Right ventricle myocardium inferior (tissue), 1 donor: ENCODE measurements around the gene ZNF646. TPM values are rescaled to one million over a fixed set of nuclear protein-coding genes. Genes with fewer than 3 reads are reported as not detected.

ENCODE experiments used
- ATAC-seq: fragments of 200-7000 bp; cut with Tn5 transposase; one replicate; pipeline ENCODE4 v1.9.1; 2020; ENCODE audit warnings: mild to moderate bottlenecking, moderate library complexity
- DNase-seq: peaks from one replicate; pipeline ENCODE4 v3.0.0; 2021; ENCODE audit errors: missing footprints
- intact Hi-C: fragments of 100-400 bp; cut with DNase I; formaldehyde crosslinking; loops from one replicate; pipeline ENCODE4 v1.11.0; 2022
- long read RNA-seq: library from polyadenylated mRNA; unstranded; transcript quantifications from one replicate; pipeline ENCODE4 v2.0.0, GENCODE V29; 2021
- total RNA-seq: library from RNA; stranded (reverse); fragmentation: NEBNext Ultra II Directional; extraction: Animal tissue kit (Norgen Biotek cat#: 25700); gene quantifications from one replicate; pipeline ENCODE4 v1.2.1, GENCODE V29; 2021
- donor health status: DM: no; HTN: yes; CAD: no; lungs with severe emphysema.

Gene ZNF646
- 9.9 TPM for total RNA-seq
- long read RNA-seq, full-length matches to known transcripts = 1 of 3 reads
- long read RNA-seq, partial matches to known transcripts = 2 of 3 reads
- long read RNA-seq, other reads (novel, unspliced or antisense) = 0 of 3 reads

DNA sequence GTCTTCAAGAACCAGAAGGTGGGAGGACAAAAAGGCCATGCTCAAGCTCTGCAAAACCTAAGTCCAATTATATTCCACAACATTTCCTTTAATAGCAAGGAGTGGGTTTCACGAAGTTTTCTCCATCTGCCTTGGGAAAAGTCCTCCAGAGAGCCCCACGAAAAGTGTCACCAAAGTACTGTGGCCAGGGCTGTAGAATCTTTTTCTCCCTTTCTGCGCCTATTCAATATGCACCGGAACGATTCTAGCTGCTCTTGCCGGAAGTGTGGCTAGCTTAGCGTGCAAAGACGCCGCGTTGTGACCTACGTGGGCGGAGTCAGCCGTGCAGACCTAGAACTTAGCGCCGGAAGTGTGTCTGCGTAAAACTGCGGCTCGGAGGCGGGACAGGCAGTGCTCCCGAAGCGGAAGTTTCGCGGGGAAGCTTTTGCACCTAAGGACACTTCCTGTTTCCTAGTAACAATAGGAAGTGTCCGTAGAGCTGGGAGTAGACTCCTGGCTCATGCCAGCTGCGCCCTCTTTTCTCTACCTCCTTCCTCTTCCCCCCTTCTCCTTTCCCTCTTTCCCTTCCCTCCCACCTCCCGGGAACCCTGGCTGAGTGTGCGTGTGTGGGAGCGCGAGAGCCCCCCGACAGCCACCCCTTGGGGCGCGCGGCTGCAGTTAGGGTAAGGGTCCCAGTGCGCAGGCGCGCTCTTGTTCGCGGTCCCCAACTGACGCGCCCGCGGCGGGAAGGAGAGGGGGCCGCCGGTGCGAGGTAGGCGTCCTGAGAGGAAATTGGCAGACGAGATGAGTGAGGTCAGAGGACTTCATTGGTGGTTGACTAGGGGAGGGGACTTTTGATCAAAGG lies at the start of gene ZNF646, which contains the start of gene ZNF668:
TSS of gene ZNF646 (plus strand) at position 453 of the 844 bp plus-strand sequence. CDS start 1,903 bp downstream, outside the sequence.
TSS of gene ZNF668 (minus strand) at position 271 of the 844 bp plus-strand sequence. CDS start 9,781 bp downstream, outside the sequence.
- ATAC-seq = peak; percentile 97
- DNase-seq = peak; percentile 99

DNA sequence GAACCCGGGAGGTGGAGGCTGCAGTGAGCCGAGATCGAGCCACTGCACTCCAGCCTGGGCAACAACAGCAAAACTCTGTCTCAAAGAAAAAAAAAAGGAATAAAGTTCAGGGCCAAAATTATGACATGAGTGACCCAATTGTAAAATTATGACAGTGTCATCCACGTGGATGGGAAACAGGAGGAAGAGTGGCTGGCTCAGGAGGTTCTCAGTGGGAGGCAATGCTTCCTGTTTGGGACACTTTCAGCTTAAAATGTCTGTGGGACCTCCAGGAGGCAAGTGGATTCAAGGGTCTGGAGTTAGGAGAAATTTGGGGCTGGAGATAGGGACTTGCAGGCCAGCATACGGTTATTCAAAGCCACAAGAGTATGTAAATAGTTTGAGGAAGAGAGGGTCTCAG lies 48.9 kb upstream of the ZNF646 start:
- no peak for ATAC-seq
- intact Hi-C loops = no loop called here
- DNase-seq = no peak

More for the DNA sequence above, at the start of gene ZNF646, which contains the start of gene ZNF668:
- intact Hi-C loops = loop anchor here (1.0 to 10.0 kb wide), 6 partner anchors 21 to 381 kb away; partner anchors contain the start of genes ARMC5, KAT8 and VKORC1

- ATAC-seq = no peak
- DNase-seq = no peak
- intact Hi-C loops = no loop called here
Measured at GRCh38 chr16:31029272-31029671, 45.0 kb upstream of the ZNF646 start.

- intact Hi-C loops = loop anchor here (5.0 kb wide), 1 partner anchor 74 kb away; the partner anchor contains the start of gene SETD1A
- DNase-seq (no peak), ATAC-seq (no peak)
Measured at GRCh38 chr16:31031276-31031675, 42.9 kb upstream of the ZNF646 start.

GRCh38 chr16:31032736-31033708 lies 41.2 kb upstream of the ZNF646 start, which contains the start of gene STX4:
Gene STX4, plus strand, starts transcription at chr16:31033558. Its CDS starts 248 bp downstream, at chr16:31033806.
- peak; percentile 95 for ATAC-seq
- DNase-seq = peak; percentile 99
- intact Hi-C loops = loop anchor here (5.0 kb wide), 1 partner anchor 76 kb away; the partner anchor contains the start of gene SETD1A

- peak; percentile 86 for ATAC-seq
- intact Hi-C loops = loop anchor here (1.0 to 5.0 kb wide), 3 partner anchors 39 to 108 kb away; partner anchors contain the start of gene SETD1A
Measured at GRCh38 chr16:31033709-31034492, 40.3 kb upstream of the ZNF646 start.

GRCh38 chr16:31036691-31037090 lies 37.5 kb upstream of the ZNF646 start:
- intact Hi-C loops = no loop called here
- no peak for DNase-seq
- no peak for ATAC-seq

More at GRCh38 chr16:31033709-31034492, 40.3 kb upstream of the ZNF646 start:
- peak; percentile 96 for DNase-seq

- intact Hi-C loops = no loop called here
- no peak for DNase-seq
- ATAC-seq = no peak
Measured at GRCh38 chr16:31038993-31039392, 35.2 kb upstream of the ZNF646 start.

- ATAC-seq = no peak
- DNase-seq = no peak
- intact Hi-C loops = loop anchor here (5.0 kb wide), 1 partner anchor 66 kb away; no protein-coding TSS in a partner anchor
Measured at GRCh38 chr16:31042866-31043265, 31.4 kb upstream of the ZNF646 start.

DNA sequence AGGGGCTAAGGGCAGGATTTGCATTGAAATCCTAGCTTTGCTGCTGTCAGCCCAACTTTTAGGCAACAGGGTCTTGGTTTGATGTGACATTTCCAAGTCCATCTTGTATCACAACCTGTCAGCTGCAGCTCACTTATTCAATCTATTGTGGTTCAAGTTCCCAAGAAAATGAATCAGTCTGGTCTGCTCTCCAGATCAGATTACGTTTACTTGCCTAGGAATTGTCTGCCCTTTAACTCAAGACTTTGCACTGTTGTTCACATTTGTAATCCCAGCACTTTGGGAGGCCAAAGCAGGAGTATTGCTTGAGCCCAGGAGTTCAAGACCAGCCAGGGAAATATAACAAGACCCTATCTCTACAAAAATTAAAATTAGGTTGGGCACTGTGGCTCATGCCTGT lies 30.9 kb upstream of the ZNF646 start:
- ATAC-seq = no peak
- DNase-seq = no peak
- intact Hi-C loops = loop anchor here (5.0 kb wide), 1 partner anchor 66 kb away; no protein-coding TSS in a partner anchor

DNA sequence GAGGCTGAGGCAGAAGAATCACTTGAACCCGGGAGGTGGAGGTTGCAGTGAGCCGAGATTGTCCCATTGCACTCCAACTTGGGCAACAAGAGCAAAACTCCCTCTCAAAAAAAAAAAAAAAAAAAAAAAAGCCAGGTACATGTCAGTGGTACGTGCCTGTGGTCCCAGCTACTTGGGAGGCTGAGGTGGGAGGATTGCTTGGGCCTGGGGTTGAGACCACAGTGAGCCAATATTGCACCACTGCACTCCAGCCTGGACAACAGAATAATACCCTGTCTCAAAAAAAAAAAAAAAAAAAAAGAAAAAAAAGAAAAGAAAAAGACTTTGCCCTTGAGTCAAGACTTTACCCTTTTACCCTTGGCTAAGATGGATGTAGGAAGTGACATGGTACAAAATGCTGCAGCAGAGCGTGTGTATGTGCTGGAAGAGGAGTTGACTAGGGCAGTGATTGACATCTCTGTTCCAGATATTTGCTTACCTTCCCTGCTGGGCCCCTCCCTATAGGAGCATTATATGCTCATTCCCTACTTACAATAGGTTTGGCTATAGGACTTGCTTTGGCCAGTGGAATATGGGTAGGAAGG lies 30.2 kb upstream of the ZNF646 start:
- DNase-seq (no peak), ATAC-seq (no peak)
- intact Hi-C loops = loop anchor here (5.0 kb wide), 1 partner anchor 67 kb away; no protein-coding TSS in a partner anchor

DNA sequence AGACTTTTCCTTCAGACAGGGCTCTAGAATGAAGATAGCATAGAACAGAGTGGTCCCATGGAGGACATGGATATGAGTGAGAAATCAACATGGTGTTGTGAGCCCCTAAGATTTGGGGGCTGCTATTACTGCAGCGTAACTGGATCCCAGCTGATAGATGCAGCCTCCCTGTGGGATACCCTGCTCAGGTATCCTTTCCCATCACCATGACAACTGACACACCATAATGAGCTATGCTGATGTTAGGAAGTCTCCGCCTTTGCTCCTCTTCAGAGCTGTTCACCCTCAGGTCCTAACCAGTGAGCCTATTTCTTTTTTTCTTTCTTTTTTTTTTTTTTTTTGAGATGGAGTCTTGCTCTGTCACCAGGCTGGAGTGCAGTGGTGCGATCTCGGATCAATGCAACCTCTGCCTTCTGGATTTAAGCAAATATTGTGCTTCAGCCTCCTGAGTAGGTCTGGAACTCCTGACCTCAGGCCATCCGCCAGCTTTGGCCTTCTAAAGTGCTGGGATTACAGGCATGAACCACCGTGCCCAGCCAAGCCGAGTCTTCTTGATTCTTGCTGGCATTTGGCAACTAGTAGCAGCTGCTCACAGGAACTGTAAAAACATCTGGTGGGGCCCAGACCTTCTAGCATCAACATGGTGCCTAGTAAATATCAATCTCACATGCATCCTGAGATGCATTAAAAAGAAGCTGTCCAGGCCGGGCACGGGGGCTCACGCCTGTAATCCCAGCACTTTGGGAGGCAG lies 23.8 kb upstream of the ZNF646 start:
- ATAC-seq (no peak), DNase-seq (no peak)
- intact Hi-C loops = no loop called here

DNA sequence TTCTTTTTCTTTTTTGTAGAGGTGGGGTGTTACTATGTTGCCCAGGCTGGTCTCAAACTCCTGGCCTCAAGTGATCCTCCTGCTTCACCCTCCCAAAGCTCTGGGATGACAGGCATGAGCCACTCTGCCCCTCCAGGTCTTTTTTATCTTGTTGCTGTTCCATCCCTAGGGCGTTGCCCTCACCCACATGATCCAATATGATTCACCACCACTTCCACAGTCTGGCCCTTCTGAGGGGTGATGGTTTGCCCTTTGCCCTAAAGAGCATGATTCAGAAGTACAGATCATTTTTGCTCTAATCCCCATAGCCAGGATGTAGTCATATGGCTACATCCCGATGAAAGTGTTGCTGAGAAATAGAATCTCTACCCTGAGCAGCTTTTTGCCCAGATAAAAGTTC lies 22.1 kb upstream of the ZNF646 start:
- ATAC-seq = no peak
- intact Hi-C loops = no loop called here
- no peak for DNase-seq

GRCh38 chr16:31055613-31056012 lies 18.6 kb upstream of the ZNF646 start:
- intact Hi-C loops = no loop called here
- ATAC-seq (no peak), DNase-seq (no peak)

GRCh38 chr16:31061126-31061812 lies 13.0 kb upstream of the ZNF646 start:
- intact Hi-C loops = no loop called here
- ATAC-seq = no peak

GRCh38 chr16:31061813-31062440 lies 12.3 kb upstream of the ZNF646 start:
- intact Hi-C loops = no loop called here
- ATAC-seq (no peak), DNase-seq (no peak)

More at GRCh38 chr16:31061126-31061812, 13.0 kb upstream of the ZNF646 start:
- no peak for DNase-seq
